GM18861 (cell line): ENCODE results near the gene UACA.

Experiments
- ATAC-seq: cut with Tn5 transposase; IDR thresholded peaks from one replicate; pipeline ENCODE4 v1.9.1; 2021; ENCODE audit not compliant: unreplicated experiment

The UACA gene

DNA sequence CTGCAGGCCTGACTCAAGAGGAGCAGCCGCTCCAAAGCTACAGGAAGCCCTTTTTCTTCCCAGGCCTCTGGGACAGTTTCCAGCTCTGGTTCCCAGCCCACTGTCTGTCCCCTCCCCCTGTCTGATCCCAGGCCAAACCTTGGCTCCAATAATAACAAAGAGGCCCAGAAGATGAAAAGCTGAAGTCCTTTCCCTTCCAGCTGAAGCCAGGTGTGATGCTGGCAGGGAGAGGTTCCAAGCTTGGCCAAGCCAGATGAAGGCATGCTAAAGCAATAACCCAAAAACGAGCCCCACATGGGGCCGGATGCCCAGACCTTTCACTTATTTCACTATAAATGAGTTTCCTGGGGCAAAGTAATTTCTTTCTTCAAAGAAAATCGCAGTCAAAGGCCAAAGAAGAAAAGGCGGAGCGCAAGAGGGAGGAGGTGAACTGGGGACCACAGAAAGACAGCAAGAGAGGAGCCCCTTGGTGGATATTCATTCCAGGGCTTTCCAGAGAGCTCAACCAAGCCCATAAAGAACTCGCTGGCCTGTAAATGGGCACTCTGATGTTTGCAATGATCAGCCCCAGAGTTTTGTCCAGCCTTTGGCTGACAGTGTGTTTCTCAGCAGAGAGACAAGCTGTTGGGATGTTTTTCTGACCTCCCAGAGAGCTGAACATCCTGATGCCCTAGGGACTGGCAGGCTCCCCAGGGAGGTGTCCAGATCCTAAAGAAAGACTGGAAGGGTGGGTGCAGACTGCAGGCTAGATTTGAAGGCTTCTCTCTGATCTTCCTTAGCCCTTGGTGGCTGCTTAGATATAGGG is 157.6 kb downstream of the UACA start:
- no peak for ATAC-seq

DNA sequence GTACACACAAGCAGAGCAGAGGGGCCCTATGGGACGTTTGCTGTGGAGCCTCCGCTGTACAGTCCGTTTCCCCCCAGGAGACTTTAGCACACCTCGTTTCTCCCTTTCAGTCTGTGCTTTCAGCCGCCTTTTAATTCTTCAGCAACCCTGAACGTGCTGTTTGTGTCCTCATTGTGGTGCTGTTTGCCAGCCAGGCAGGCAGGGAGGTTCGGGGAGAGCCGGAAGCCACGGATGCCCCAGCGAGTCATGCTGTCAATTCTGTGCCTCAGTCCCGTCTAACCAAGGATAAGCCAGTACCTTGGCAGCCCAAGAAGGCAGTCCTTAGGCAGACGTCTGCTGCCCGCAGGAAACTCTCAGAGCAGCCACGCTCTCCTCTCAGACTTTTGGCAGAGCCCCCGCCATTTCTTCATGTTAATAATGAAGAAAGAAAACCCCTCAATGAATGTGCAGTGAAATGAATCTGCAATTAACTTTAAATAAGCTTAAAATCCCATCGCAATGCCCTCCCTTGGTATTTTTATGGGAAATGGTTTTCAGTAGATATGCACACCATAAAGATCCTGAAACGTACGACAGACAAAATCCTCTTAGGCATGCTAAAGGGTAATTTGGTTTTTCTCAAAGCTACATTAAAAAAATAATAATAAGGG is 158.6 kb downstream of the UACA start:
- no peak for ATAC-seq
